ENCODE results near the gene ARHGDIG.

DNA sequence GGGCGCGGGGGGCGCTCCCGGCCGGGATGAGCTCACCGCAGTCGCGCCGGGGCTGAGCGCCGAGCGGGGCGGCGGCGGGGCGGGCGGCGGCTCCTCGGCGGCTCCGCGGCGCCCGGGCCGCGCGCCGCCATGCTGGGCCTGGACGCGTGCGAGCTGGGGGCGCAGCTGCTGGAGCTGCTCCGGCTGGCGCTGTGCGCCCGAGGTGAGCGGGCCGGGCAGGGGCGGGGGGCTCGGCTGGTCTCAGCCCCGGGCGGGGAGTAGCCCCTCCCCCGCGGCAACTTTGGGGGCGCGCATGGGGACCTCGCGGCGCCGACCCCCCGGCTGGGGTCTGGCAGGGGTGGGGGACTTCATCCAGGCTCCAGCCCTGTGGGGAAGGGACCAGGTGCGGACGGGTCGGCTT, at the start of gene ARHGDIG:
- no peak for TF ChIP-seq CTCF (IDR thresholded peaks at IDR 0.05)
- TF ChIP-seq POLR2A (IDR thresholded peaks at IDR 0.05): no peak
- TF ChIP-seq EP300 (IDR thresholded peaks at IDR 0.05): no peak
- no peak for TF ChIP-seq POLR2AphosphoS5 (IDR thresholded peaks at IDR 0.05)
